BJ (cell line): Measurements from ENCODE around the gene UQCC3. TPM values are rescaled to one million over a fixed set of nuclear protein-coding genes. Genes with fewer than 3 reads are reported as not detected.
A peak's percentile ranks its signal among the peaks of the same experiment; 100 is the strongest.

Experiments used
- CTCF ChIA-PET: fragments of 350-600 bp; formaldehyde crosslinking; extraction: SDS; loops from one replicate; lab custom pipeline; 2021; ENCODE audit warnings: antibody characterized with exemption, inconsistent platforms; lab: Yijun Ruan, JAX
- POLR2A ChIA-PET: fragments of 300-600 bp; sonication (Branson Sonifier 250); formaldehyde crosslinking; extraction: SDS; loops from one replicate; lab custom pipeline; 2021; ENCODE audit warnings: antibody characterized with exemption; lab: Charles Lee
- DNase-seq: peaks from one replicate; pipeline ENCODE4 v3.0.0-alpha.2; 2011; ENCODE audit warnings: low read depth
- H3K27me3 ChIP-seq: 2 replicates; pipeline ENCODE4 v1.6.0; 2011; ENCODE audit warnings: low read length; ENCODE audit not compliant: control insufficient read depth, insufficient read depth
- H3K36me3 ChIP-seq: 2 replicates; pipeline ENCODE4 v1.5.1; 2011; ENCODE audit warnings: low read length; ENCODE audit not compliant: control insufficient read depth, insufficient read depth
- H3K4me3 ChIP-seq: 2 replicates; pipeline ENCODE4 v1.5.1; 2011; ENCODE audit warnings: low read depth, mild to moderate bottlenecking, control low read depth, low read length
- CTCF ChIP-seq: IDR thresholded peaks from 2 replicates; pipeline ENCODE4 v1.5.1; 2011; ENCODE audit warnings: low read depth, mild to moderate bottlenecking, control low read depth, inconsistent platforms, low read length, moderate library complexity; ENCODE audit not compliant: insufficient read depth
- polyA minus RNA-seq: library from RNA; depleted of rRNA, polyadenylated mRNA; stranded (reverse); fragments of >200 nt; gene quantifications from 2 replicates; pipeline ENCODE4 v1.2.3, GENCODE V29; 2011; rRNA and poly(A)+ RNA removed
- polyA plus RNA-seq: library from polyadenylated mRNA; depleted of rRNA; stranded (reverse); fragments of >200 nt; gene quantifications from 2 replicates; pipeline ENCODE4 v1.2.3, GENCODE V29; 2011; rRNA removed

UQCC3 gene
- polyA plus RNA-seq (6.9 TPM in 2 replicates), polyA minus RNA-seq (1.1 TPM in 2 replicates)

- ChIA-PET CTCF (interaction anchor here (1.0 to 3.4 kb wide), 5 partner anchors 9 to 36 kb away, joined by 3 to 15 read pairs (median 5); partner anchors contain the start of genes BSCL2, GNG3 and LRRN4CL), POLR2A (interaction anchor here (0.6 to 0.8 kb wide), 2 partner anchors 18 to 668 kb away, joined by 3 to 4 read pairs; partner anchors contain the start of gene LRRN4CL)
- no peak for DNase-seq
- Histone ChIP-seq H3K4me3 (peak within 1 kb of the TSS; percentile 78), H3K36me3 (peaks cover 15% of the 10 kb centered on the region), H3K27me3 (no peaks in the 10 kb centered on the region)
- TF ChIP-seq CTCF, result no peak
Observed at GRCh38 chr11:62671608-62672389, at the start of gene UQCC3, which contains the start of gene LBHD1. Gene UQCC3, plus strand, starts transcription at chr11:62671673. Its CDS starts 73 bp downstream, at chr11:62671746. Gene LBHD1, minus strand, starts transcription at chr11:62672267. Its CDS starts 2,236 bp downstream, at chr11:62670031.

- no peak for TF ChIP-seq CTCF
- Histone ChIP-seq H3K36me3 (peaks cover 17% of the 10 kb centered on the region), H3K27me3 (no peaks in the 10 kb centered on the region), H3K4me3 (peak overlapping the region; percentile 54)
- ChIA-PET CTCF (interaction anchor here (0.7 to 4.0 kb wide), 5 partner anchors 11 to 227 kb away, joined by 3 to 26 read pairs (median 3); partner anchors contain the start of genes EML3, ROM1 and TUT1), POLR2A (interaction anchor here (2.2 kb wide), 1 partner anchor 43 kb away, joined by 11 read pairs; the partner anchor contains the start of genes C11orf98 and CSKMT)
- no peak for DNase-seq
Observed at GRCh38 chr11:62622476-62623089, 48.9 kb upstream of the UQCC3 start.

- Histone ChIP-seq H3K36me3 (peaks cover 51% of the 10 kb centered on the region), H3K4me3 (no peak overlapping the region), H3K27me3 (no peaks in the 10 kb centered on the region)
- ChIA-PET CTCF (interaction anchor here (1.1 to 1.4 kb wide), 3 partner anchors 9 to 232 kb away, joined by 3 to 7 read pairs (median 5); no protein-coding TSS in a partner anchor), POLR2A (interaction anchor here (0.6 kb wide), 1 partner anchor 212 kb away, joined by 3 read pairs; no protein-coding TSS in a partner anchor)
- TF ChIP-seq CTCF, result 0 out of 2 replicates have a peak, but pooled peaks have one; percentile 6
- DNase-seq, result no peak
Observed at GRCh38 chr11:62627713-62628112, 43.8 kb upstream of the UQCC3 start.

GRCh38 chr11:62632492-62632891 is 39.0 kb upstream of the UQCC3 start:
- Histone ChIP-seq H3K27me3 (no peaks in the 10 kb centered on the region), H3K4me3 (no peak overlapping the region), H3K36me3 (peaks cover 54% of the 10 kb centered on the region)
- no peak for TF ChIP-seq CTCF
- no peak for DNase-seq
- ChIA-PET CTCF (no interaction called here), POLR2A (interaction anchor here (0.5 kb wide), 1 partner anchor 229 kb away, joined by 9 read pairs; no protein-coding TSS in a partner anchor)
